GM21825 (cell line): ENCODE results near the gene RASA1.

Experiments used
- ATAC-seq: cut with Tn5 transposase; IDR thresholded peaks from one replicate; pipeline ENCODE4 v1.9.1; 2021; ENCODE audit warnings: mild to moderate bottlenecking, moderate library complexity; ENCODE audit not compliant: unreplicated experiment

Gene RASA1

GRCh38 chr5:87359106-87359505 lies 91.4 kb downstream of the RASA1 start:
- no peak for ATAC-seq

GRCh38 chr5:87360132-87360531 lies 92.4 kb downstream of the RASA1 start:
- no peak for ATAC-seq

GRCh38 chr5:87361031-87361445 lies 93.4 kb downstream of the RASA1 start:
- ATAC-seq: no peak

GRCh38 chr5:87361536-87362213 lies 94.0 kb downstream of the RASA1 start:
- no peak for ATAC-seq

- no peak for ATAC-seq
Measured at GRCh38 chr5:87367243-87367642, 99.6 kb downstream of the RASA1 start.

- no peak for ATAC-seq
Measured at GRCh38 chr5:87368601-87369000, 100.9 kb downstream of the RASA1 start.

- no peak for ATAC-seq
Measured at GRCh38 chr5:87369431-87369830, 101.7 kb downstream of the RASA1 start.

GRCh38 chr5:87372705-87373104 lies 105.0 kb downstream of the RASA1 start:
- no peak for ATAC-seq

- ATAC-seq: no peak
Measured at GRCh38 chr5:87382224-87382623, 114.5 kb downstream of the RASA1 start.

GRCh38 chr5:87383216-87383615 lies 115.5 kb downstream of the RASA1 start:
- no peak for ATAC-seq

GRCh38 chr5:87385802-87386201 lies 118.1 kb downstream of the RASA1 start:
- no peak for ATAC-seq

- no peak for ATAC-seq
Measured at GRCh38 chr5:87388129-87388528, 120.4 kb downstream of the RASA1 start.

- no peak for ATAC-seq
Measured at GRCh38 chr5:87389296-87390034, 121.8 kb downstream of the RASA1 start.

GRCh38 chr5:87390075-87390474 lies 122.4 kb downstream of the RASA1 start:
- ATAC-seq: no peak

GRCh38 chr5:87390576-87391199 lies 123.0 kb downstream of the RASA1 start:
- no peak for ATAC-seq

- no peak for ATAC-seq
Measured at GRCh38 chr5:87392170-87392569, 124.5 kb downstream of the RASA1 start.

- ATAC-seq: no peak
Measured at GRCh38 chr5:87392801-87393200, 125.1 kb downstream of the RASA1 start.

- ATAC-seq: no peak
Measured at GRCh38 chr5:87393331-87393730, 125.6 kb downstream of the RASA1 start.

GRCh38 chr5:87394411-87395165 lies 126.9 kb downstream of the RASA1 start:
- no peak for ATAC-seq

GRCh38 chr5:87398981-87399614 lies 131.4 kb downstream of the RASA1 start:
- no peak for ATAC-seq

GRCh38 chr5:87399720-87400119 lies 132.0 kb downstream of the RASA1 start:
- no peak for ATAC-seq
